Femur (tissue), 1 donor: ENCODE data around the gene CETN3.

Experiments used
- DNase-seq: peaks from one replicate; pipeline ENCODE4 v3.0.0-alpha.2; 2017

CETN3 gene

DNA sequence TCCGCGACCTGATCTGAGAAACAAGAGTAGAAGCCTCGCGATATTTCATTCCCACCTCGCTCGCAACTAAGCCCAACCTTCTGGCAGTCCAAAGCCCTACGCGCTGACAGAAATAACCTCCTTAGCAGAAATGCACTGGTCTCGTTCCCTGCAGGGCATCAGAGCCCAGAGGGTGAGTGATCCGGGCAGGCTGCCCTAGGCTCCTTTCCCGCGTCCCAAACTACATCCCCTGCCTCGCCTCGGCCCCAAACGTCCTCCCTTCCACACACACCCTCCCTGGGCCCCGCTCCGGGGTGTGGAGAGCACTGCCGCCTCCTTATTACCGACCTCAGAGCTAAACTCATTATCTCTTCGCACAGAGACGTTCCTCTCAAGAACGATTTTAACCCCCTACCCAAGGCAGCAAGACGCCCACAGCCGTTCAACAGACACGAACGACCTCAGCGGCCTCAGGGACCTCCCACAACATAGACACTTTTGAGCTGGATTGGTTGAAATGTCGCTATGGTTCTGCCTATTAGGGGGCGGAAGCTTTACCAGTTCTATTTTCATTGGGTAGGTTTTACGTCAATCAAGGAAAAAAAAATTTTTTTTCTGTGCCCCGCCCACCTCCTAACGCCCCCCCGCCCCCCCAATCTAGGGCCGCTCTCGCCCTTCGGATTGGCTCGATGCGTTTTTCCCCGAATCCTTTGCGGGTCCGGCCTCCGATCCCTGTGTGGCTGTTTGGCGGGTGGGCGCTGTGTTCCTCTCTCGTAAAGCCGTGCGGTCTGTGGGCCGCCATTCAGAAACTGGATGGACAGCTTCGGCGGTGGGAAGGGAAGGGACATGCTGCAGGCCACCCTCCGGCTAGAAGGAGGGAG is at the start of gene CETN3:
Gene CETN3 (minus strand): TSS at position 439 of the 860 bp plus-strand sequence. CDS start 95 bp downstream, at position 344.
- peak; percentile 98 for DNase-seq

DNA sequence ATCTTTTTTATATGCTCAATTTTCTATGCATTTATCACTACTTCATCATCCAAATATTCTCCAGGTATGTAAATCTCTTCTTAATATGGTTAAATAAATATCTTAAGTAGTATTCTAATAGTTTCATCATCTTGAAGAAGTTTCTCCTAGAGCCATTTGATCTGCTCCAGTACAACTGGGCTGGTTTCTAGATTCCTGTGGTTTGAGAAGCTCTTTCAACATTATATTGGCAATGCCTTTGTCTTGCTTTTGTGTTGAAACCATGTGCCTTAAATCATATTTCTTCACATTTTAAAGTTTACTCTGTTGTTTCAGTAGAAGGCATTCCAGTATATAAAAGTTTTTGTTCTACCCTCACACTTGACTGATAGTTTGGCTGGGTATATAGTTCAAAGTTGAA is 37.4 kb upstream of the CETN3 start:
- DNase-seq, result no peak

- DNase-seq, result no peak
These were observed 31.1 kb upstream of the CETN3 start for GRCh38 chr5:90440644-90441043.

DNA sequence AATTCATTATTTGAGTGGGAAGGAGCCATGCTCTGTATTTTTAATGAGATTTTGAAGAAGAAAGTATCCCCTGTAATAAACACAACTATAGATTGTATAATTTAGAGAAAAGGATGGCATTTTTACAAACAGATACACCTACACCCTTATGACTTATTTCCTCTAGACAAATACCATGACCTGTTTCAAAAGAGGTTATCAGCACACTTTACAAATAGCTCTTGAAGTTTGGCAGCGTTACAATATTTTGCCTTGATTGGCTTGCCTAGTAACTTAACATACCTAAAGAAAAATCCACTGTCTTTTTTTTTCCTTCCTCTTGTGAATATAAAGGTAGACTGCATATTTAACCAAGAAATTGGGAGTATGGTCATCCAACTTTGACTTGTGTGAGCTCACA is 28.5 kb upstream of the CETN3 start:
- DNase-seq, result no peak

GRCh38 chr5:90437663-90438062 is 28.1 kb upstream of the CETN3 start:
- no peak for DNase-seq

GRCh38 chr5:90434116-90434714 is 24.7 kb upstream of the CETN3 start:
- peak; percentile 48 for DNase-seq

DNA sequence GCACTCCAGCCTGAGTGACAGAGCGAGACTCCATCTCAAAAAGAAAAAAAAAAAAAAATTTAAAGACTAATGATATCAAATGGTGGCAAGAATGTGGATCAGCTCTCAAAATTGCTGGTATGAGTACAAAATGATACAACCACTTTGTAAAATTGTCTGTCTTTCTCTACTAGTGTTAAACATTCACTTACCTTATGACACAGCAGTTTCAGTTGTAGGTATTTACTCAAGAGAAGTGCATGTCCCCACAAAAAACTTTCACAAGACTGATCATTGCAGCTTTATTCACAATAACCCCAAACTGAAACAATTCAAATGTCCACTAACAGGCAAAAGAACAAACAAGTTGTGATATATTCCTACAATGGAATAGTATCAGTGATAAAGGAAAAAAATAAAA is 14.7 kb upstream of the CETN3 start:
- no peak for DNase-seq

GRCh38 chr5:90421136-90421535 is 11.6 kb upstream of the CETN3 start:
- DNase-seq, result no peak

- no peak for DNase-seq
These were observed 8.7 kb upstream of the CETN3 start for GRCh38 chr5:90418214-90418613.

GRCh38 chr5:90410178-90410762 is 714 bp upstream of the CETN3 start:
- no peak for DNase-seq

DNA sequence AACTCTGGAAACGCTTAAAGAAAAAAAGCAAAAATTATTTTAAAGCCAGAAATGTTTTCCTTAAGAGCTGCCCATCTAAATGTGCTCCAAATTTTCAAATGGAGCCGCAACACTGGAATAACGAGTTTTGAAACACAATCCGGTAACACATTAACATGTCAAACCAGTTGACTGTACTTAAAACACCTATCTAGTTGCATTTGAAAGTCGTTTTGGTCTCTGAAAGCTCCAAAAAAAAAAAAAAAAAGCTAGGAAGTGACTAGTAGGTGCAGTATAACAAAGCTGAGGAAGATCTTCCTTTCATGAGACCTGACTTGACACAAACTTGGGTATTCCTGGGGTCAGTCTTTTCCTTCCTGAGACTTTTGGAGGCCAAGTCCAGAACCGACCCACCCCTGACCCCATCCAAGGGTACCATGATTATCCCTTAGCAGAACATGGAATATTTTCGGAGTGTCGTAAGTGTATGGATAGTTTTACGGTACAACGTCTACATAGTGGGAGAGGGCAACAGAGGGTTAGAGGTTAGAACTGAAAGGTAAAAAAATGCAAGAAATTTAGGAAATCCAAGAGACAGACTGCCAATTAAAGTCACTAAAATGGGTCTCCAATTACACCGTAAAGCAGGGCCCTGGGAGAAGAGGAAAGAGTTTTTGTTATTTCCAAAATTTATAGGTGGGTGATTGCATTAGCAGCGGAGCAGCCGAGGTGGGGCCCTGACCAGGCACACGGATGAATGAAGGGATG is 812 bp downstream of the CETN3 start:
- DNase-seq, result peak; percentile 15

DNA sequence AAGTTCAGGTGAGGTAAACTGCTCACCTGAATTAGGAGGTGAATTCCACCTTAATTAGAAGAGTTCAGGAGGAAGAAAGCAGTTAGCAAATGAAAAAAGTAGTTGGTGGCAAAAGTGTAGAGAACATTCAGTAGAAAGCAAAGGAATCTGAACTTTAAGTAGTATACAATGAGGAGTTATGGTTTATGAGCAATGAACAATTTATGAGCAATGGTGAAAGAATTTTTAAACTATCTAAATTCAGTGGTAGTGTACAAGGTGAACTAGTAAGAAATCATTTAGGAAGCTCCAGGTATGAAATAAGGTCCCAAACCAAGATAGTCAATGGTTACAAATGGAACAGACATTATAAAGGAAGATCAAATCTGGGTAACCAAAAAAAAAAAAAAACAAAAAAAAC is 3.1 kb downstream of the CETN3 start:
- no peak for DNase-seq

GRCh38 chr5:90402521-90403255 is 6.9 kb downstream of the CETN3 start:
- DNase-seq, result no peak

DNA sequence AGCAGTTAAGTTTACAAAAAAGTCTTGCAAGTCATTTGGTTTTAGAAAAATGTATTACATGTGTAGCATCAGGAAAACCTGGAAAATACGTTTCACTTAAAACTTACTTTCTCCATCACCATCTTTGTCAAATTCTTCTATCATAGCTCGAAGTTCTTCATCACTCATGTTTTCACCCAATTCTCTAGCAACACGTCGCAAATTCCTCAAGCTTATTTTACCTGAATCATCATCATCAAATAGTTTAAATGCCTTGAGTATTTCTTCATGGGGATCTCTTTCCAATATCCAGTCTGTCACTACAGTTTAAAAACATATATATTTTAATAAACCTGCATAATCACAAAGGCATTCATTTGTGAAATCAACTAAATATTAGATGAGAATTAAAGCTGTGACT is 10.3 kb downstream of the CETN3 start:
- no peak for DNase-seq

DNA sequence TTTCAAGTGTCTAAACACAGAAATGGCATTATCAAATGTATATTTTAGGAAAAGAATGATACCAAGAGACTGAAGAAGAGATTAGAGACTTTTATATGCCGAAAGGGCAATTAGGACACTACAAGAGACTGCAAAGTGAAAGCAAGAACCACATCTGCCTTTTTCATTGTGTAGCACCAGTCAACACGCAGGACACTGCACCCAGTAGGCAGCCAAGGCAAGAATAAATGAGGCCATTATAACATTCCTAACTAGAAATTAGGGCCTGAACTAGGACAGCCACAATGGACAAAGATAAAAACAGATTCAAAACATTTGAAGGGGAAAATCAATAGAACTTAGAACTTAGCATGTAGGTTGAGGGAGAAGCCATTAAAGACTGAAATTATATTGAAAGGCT is 10.8 kb downstream of the CETN3 start:
- DNase-seq, result no peak

DNA sequence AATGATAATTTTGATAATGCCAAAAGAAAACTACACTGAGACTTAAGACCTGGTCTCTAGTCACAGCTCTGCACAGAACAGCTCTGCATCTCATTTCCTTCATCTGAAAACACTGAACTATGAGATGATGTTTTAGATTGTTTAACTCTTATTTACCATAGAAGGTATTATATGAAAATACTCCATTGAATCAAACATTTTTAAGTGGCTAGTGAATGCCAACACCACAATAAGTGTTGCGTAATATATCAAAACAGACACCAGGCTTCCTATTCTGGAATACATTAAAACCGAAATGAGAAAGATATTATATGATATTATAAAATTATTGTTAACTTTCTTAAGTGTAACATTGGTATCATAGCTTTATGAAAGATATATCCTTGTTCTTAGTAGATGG is 14.6 kb downstream of the CETN3 start:
- DNase-seq, result no peak

DNA sequence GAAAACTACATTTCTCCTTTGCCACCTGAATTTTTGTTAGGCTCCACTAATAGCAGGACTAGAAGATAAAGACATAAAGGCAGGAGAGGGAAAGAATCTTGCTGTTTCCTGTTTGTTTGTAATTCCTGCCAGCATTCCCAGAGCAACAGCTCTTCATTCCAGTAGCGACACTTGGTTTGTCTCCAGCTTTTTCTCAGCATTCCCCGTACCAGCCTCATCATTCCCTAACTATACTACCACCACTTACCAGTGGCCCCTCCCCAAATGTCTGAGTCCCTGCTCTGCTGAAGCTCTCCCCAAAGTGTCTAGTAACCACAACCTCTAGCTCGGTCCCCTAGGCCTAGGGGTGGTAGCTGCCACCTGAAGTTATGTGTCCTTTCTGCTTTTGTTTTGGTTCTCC is 18.6 kb downstream of the CETN3 start:
- no peak for DNase-seq

- DNase-seq, result no peak
These were observed 19.2 kb downstream of the CETN3 start for GRCh38 chr5:90390326-90390725.

DNA sequence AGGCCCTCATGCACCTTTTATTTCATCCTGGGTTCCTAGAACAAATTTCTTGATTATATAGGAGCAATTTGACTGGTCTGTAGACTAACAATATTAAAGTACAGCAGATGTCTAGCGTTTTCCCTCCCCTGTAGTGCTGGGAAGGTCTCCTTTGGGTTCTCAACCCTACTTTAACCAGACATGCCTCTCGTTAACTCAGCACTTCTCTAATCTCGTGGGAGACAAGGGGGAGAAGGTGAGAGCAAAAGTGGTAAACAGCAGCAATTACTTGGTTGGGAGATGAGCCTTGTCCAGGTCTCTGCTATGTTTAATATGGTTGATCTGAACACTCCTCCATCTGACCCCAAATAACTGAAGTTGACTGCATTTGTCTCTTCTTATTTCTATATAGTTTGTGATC is 22.0 kb downstream of the CETN3 start:
- no peak for DNase-seq

- DNase-seq, result no peak
These were observed 23.4 kb downstream of the CETN3 start for GRCh38 chr5:90386099-90386710.

DNA sequence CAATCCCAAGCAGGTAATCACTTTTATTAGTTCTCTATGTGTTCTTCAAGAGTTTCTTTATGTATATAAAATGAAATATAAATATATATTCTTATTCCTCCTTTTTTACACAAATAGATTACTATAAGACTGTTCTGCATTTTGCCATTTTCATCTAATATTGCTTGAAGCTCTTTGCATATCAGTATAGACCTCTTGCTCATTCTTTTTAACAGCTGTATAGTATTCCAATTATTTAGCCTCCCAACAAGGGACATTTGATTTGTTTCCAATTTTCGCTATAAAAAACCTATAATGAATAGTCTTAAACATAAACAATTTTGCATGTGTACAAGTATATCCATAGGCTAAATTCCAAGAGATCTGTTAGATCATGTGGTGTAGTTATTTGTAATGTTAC is 25.2 kb downstream of the CETN3 start:
- no peak for DNase-seq

- DNase-seq, result no peak
These were observed 25.7 kb downstream of the CETN3 start for GRCh38 chr5:90383903-90384302.
